A673 (cell line): Measurements from ENCODE around the gene OR2AE1.

Experiments
- EZH2 ChIP-seq: fragments of 200-600 bp; sonication (generic); IDR thresholded peaks from 2 replicates; pipeline ENCODE4 v1.6.1; 2017; ENCODE audit warnings: borderline replicate concordance, low read depth, mild to moderate bottlenecking, mixed read lengths, antibody characterized with exemption, low read length; ENCODE audit not compliant: poor library complexity, severe bottlenecking
- TF ChIP-seq, protein P1 (sequence below): fragments of 300-800, 200-600 bp; sonication (generic); conservative IDR thresholded peaks from 2 replicates; pipeline ENCODE4 v1.5.1; 2017; ENCODE audit warnings: low read depth, mild to moderate bottlenecking, antibody characterized with exemption, low read length, moderate library complexity, mixed read lengths

DNA sequence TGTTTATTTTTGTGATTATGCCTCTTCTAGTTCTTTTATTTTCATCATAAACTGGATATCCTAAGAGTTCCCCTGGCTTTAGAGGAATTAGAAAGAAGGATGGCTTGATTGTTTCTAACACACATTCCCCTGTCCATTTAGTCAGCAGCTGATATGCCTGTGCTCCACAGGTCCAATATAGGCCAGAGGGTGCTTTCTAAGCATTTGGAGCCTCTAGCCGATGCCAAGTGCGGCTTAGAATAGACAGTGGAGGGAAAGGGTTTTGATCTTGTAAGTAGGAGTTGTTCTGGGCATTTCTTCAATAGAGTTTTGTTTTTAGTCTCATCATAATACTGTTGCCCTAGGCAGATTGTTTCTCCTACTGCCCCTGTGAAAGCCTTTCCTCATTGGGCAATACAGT lies 42.5 kb downstream of the OR2AE1 start:
- TF ChIP-seq, protein P1, sequence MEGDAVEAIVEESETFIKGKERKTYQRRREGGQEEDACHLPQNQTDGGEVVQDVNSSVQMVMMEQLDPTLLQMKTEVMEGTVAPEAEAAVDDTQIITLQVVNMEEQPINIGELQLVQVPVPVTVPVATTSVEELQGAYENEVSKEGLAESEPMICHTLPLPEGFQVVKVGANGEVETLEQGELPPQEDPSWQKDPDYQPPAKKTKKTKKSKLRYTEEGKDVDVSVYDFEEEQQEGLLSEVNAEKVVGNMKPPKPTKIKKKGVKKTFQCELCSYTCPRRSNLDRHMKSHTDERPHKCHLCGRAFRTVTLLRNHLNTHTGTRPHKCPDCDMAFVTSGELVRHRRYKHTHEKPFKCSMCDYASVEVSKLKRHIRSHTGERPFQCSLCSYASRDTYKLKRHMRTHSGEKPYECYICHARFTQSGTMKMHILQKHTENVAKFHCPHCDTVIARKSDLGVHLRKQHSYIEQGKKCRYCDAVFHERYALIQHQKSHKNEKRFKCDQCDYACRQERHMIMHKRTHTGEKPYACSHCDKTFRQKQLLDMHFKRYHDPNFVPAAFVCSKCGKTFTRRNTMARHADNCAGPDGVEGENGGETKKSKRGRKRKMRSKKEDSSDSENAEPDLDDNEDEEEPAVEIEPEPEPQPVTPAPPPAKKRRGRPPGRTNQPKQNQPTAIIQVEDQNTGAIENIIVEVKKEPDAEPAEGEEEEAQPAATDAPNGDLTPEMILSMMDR = no peak
- TF ChIP-seq EZH2 = no peak
